NCI-H82 treated with DMSO at 0.1 percent for 48 hours (cell line): ENCODE measurements around the gene SORD.
"Not testable (repeated sequence)": the region's sequence is repeated elsewhere in the genome, so short reads cannot be mapped to it uniquely, and the experiment has no call there.

ENCODE experiments used
- DNase-seq: peaks from one replicate; lab custom pipeline; 2025; ENCODE audit not compliant: unreplicated experiment; lab: John Stamatoyannopoulos, UW

SORD gene

DNA sequence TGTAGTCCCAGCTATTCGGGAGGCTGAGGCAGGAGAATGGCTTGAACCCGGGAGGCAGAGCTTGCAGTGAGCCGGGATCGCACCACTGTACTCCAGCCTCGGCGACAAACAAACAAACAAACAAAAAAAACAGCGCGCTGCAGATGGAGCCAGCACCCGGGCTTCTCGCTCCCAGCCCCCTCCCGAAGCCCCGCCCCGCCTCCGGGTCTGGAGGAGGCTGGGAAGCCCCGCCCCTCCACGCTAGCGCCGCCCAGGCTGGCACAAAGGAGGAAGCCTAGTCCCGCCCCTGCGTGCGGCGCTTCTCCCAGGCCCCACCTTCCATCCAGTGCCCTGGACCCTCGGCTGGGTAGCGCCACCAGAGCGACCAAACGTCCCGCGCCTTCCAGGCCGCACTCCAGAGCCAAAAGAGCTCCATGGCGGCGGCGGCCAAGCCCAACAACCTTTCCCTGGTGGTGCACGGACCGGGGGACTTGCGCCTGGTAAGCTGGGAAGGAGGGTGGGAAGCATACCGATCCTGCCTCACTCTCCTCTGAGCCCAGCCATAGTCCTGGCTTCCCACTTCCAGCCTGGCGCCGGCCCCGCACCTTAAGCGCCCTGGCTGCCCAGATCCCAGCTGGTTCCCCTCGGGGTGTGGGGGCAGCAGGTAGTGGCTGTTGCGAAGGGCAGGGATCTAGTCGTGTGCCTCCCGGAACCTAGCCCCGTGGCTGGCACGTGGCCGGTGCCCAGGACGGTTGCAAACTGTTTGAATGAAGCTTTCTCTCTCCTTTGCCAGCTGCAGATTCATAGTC, at the start of gene SORD:
Gene SORD, plus strand, starts transcription at position 325 of the 788 bp plus-strand sequence. Its CDS starts 89 bp downstream, at position 414.
- DNase-seq = peak; percentile 65

DNA sequence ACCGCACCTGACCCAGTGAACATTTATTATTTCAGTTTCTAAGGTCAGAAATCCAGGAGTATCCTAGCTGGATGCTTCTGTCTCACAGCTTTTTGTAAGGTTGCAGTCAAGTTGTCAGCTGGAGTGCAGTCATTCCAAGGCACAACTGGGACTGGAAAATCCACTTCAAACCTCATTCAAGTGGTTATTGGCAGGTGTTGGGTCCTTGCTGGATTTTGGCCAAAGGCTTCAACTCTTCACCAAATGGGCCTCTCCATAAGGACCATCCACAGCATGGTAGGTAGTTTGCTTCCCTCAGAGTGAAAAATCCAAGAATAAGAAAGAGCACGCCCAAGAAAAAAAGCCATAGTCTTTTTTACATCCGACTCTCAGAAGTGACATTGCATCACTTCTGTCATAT, 46.8 kb upstream of the SORD start:
- DNase-seq = not testable (repeated sequence)

DNA sequence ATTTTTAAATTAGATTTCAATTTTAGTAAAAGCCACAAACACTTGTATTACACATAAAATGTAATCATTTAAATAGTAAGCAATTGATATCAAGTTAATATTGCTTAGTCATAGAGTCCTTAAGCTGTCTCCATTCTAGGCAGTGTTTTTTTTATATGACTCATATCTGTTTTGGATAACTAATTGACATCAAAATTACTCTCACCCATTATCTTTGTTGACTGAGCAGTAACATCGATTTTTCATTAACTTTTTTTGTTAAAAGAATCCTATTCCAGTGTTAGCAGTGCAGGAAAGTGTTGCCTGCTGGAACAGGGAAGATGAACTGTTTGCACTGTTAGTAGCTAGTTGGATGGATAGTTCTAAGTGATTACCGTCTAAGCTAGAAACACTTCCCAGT, 45.2 kb upstream of the SORD start:
- DNase-seq = not testable (repeated sequence)

DNA sequence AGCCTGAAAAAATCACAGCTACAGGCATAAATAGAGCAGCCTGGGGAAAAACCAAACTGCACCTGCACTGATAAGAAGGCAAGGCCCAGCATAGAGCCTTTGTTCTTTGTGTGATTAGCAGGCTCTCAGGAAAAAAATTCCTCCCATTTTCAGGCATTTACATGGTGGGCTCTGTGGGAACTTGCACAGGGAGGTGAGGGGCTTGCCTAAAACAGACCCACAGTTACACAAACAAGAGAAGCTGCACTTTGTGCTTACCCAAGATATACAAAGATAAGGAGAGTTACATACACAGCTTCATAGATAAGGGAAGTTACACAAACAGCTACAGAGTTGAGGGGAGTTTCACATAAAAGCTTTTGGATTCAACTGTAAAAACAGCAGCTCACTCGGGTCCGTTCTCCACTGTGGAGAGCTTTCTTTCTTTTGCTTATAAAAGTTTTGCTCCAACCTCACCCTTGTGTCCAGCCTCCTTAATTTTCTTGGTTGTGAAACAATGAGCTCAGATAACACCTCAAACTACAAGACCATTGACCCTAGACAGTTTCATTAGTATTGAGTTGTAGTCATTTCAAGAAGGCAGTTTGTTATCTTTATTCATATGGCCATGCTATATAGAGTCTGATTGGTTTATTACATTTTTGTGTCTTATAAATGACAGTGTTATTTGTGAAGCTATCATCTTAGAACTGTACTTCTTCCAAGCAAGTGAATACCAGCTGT, 43.2 kb upstream of the SORD start:
- DNase-seq = not testable (repeated sequence)

DNA sequence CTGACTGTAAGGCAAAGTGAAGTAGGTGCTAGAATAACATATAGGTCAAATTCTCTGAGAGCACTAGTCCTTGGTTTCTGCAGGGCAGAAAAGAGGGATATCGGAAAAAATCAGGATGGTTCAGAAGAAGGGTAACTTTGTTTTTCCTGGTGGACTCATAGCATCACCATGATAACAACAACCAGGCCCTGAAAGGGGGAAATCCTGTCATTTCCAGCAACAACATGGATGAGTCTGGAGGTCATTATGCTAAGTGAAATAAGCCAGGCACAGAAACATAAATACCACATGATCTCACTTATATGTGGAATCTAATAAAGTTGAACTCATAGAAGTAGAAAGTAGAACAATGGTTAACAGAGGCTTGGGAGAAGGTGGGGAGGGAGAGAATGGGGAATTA, 38.9 kb upstream of the SORD start:
- not testable (repeated sequence) for DNase-seq

DNA sequence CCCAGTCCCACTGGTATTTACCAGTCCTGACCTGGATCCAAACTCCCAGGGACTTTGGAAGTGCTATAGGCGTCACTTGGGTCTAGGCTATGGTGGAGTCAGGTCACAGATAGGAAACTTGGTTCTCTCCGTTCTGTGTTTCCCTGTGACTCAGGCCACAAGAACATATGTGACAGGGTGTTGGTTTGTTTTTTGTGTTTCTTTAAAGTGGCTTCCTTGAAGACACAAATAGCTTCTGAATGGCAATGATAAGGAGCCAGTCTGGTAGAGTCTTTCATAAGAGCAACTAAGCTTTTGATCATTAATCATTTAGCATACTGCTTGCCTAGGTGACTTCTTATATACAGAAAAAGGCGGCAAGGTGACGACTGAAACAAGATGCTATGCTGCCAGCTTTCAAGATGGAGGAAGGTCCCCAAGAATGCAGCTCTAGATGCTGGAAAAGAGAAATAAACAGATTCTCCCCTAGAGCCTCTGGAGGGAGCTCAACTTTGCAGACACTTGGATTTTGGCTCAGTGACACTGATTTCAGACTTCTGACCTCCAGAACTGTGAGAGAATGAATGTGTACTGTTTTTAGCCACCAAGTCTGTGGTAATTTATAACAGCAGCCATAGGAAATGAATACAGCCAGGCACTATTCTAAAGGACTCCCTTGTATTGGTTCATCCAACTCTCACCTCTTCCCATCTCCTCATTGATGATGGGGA, 36.5 kb upstream of the SORD start:
- DNase-seq = not testable (repeated sequence)

DNA sequence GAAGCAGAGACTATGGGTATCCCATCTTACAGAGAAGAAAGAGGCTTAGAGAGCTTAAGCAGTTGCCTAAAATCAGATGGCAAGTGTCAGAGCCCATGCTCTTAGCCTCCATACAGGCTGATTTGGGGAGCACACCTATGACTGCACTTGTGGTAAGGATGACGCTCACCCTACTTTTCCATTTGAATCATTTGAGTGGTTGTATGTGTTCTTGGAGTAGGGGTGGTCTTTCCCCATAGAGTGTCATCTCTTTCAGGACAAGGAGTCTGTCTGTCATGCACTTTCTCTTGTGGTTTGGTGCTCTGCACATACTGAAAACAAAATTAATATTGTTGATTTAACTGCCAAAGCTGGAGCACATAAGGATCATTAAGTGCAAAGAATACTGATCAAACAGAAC, 35.3 kb upstream of the SORD start:
- not testable (repeated sequence) for DNase-seq

DNA sequence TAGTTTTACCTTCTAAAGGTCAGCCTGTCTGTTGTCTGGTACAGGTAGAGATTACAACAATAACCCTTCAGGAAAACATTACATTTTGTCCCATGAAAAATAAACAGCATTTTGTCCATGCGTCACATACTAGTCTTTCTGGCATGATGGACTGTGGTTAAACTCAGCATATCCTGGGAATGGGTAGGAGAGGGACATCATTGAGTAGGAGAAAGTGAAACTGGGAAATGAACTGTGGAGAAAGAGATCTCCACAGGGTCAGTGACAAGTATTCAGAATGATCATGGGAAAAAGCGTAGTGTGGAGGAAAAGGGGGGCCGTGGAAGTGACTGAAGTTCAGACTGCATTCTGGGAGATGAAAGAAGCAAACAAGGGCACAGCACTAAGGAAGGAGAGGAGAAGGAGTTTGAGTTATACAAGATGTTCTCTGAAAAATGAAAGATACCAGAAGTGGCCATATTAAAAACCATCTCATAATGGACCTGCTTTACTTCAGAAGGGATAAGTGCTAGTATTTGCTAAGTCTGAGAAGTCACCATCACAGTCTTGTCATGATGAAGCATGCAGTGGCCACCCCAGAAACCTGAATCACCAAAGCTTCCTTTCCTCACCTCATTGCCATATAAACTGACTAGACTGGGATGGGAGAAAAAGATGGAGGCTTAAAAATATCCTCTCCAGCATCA, 34.7 kb upstream of the SORD start:
- not testable (repeated sequence) for DNase-seq

DNA sequence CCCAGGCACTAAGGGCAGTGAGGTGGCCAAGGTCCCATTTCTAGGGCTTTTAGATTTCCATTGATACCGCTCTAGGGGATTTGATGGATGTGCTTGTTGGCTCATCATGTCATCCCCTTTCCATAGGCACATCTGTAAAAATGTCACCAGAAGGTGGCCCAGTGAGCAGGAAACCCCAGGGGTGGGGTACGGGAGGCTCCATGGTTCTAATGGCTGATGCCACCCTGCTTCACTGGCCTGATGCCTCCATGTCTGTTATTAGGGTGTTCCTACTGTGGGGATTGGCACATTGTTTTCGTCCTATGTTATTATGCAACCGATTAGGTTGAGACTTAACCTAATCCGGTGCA, 34.1 kb upstream of the SORD start:
- not testable (repeated sequence) for DNase-seq

DNA sequence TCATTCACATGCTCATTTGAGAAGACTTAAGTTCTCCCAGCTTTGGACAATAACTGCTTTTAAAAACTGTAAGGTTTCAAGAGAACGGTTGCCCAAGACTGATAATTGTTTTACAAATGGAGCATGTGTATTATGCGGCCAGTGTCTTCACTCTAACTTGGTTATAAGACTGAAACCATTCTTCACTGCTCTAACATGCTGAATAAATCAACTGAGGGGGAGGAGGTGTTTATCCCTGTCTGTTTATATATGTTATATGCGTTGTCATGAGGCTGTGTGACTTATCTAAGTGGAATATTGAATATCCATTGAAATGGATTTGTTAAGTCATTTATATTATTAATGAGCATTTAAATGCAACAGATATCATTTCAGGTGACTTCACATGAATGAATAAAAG, 25.4 kb upstream of the SORD start:
- DNase-seq = not testable (repeated sequence)

DNA sequence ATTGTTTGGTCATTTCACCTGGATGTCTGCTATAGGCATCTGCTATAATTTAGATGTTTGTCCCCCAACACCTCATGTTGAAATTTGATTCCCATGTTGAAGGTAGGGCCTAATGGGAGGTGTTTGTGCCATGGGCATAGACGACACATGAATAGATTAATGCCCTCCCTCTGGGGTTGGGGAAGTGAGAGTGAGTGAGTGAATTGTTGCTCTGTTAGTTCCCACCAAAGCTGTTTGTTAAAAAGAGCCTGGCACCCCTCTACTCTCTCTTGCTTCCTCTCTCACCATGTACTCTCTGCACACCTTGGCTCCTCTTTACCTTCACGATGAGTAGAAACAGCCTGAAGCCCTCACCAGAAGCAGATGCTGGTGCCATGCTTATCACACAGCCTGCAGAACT, 23.9 kb upstream of the SORD start:
- DNase-seq = no peak

DNA sequence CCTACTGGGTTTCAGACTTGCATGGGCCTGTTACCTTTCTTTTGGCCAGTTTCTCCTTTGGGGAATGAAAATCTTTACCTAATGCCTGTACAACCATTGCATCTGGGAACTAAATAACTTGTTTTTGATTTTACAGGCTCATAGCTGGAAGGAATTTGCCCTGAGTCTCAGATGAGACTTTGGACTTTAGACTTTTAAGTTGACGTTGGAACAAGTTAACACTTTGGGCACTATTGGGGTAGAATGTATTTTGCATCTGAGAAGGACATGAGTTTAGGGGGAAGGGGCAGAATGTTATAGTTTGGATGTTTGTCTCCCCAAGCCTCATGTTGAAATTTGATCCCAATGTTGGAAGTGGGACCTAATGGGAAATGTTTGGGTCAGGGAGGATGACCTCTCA, 21.8 kb upstream of the SORD start:
- not testable (repeated sequence) for DNase-seq

DNA sequence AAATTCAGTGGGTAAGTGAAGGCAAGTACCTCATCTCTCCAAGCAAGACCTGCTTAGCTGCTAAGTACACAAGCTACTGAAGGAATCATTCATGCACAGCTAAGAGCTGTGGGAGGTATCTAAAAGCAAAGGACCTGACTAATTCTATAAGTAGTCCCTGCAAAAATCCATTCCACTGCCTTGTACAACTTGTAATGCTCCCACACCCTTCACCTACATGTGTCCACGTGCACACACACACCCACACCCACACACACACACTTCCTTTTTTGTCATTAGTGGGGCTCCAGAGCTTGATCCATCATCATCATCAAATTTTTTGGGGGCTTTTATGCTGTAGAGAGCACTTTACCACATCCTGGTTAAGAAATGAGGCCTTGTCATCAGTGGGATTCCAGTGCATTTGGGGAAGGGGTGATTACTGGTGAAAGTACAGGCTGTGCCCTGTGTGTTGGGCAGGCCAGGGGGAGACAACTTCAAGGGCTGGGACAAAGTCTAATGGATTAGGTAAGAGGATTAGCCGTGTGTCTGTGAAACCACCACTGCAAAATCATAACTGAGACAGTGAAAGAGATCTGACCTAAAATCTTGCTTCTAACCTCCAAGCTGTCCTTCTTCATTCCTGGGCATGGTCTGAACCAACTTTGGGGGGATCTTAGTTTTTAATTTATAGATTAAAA, 19.1 kb upstream of the SORD start:
- peak; percentile 1 for DNase-seq

DNA sequence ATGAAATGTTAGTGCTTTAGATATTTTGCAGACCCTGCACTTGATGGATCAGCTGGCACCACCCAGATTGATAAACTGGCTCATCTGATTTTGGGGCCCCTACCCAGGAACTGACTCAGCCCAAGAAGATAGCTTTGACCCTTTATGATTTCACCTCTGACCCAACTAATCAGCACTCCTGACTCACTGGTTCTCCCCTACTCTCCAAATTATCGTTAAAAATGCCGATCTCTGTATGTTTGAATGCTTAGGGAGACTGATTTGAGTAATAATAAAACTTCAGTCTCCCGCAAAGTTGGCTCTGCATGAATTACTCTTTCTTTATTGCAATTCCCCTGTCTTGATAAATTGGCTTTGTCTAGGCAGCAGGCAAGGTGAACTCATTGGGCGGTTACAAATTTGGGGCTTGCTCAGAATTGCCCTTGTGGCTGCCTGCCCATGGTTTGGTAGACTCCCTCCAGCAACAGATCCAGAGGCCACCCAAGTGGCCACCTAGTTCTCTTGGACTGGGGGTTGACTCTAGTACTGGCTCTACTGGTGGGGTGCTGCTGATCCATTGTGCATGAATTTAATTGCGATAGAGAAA, 18.3 kb upstream of the SORD start:
- not testable (repeated sequence) for DNase-seq

DNA sequence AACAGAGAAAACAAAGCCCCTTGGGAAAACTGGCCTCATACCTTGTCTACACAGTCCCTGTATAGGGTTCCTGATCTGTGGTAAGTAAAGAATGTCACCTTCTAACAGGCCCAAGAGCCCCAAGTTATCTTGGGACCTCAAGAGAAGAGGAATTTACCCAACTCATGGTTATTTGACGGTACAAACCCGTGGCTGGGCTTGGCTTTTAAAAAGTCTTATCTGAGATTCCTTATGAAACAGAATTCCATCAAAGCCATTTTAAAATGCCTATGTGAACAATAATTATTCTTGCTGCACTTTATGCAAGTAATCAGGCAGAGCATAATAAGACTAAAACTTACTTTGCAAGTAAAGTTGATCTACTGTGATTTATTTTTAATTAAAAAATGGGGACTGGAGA, 13.9 kb upstream of the SORD start:
- no peak for DNase-seq

DNA sequence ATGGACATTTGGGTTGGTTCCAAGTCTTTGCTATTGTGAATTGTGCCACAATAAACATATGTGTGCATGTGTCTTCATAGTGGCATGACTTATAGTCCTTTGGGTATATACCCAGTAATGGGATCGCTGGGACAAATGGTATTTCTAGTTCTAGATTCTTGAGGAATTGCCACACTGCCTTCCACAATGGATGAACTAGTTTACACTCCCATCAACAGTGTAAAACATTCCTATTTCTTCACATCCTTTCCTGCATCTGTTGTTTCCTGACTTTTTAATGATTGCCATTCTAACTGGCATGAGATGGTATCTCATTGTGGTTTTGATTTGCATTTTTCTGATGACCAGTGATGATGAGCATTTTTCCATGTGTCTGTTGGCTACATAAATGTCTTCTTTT, 7.9 kb upstream of the SORD start:
- not testable (repeated sequence) for DNase-seq

DNA sequence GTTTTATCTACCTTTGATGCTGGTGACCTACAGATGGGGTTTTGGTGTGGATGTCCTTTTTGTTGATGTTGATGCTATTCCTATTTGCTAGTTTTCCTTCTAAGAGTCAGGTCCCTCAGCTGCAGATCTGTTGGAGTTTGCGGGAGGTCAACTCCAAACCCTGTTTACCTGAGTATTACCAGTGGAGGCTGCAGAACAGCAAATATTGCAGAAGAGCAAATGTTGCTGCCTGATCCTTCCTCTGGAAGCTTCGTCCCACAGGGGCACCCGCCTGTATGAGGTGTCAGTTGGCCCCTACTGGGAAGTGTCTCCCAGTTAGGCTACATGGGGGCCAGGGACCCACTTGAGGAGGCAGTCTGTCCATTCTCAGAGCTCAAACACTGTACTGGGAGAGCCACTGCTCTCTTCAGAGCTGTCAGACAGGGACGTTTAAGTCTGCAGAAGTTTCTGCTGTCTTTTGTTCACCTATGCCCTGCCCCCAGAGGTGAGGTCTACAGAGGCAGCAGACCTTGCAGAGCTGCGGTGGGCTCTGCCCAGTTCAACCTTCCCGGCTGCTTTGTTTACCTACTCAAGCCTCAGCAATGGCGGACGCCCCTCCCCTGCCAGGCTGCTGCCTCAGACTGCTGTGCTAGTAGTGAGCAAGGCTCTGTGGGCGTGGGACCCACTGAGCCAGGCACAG, 2.6 kb upstream of the SORD start:
- not testable (repeated sequence) for DNase-seq

DNA sequence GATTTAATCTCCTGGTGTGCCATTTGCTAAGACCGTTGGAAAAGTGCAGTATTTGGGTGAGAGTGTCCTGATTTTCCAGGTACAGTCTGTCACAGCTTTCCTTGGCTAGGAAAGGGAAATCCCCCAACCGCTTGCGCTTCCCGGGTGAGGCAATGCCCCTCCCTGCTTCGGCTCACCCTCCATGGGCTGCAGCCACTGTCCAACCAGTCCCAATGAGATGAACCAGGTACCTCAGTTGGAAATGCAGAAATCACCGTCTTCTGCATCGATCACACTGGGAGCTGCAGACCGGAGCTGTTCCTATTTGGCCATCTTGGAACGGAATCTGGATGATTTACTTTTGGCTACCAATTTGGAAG, 2.1 kb upstream of the SORD start:
- DNase-seq = not testable (repeated sequence)

DNA sequence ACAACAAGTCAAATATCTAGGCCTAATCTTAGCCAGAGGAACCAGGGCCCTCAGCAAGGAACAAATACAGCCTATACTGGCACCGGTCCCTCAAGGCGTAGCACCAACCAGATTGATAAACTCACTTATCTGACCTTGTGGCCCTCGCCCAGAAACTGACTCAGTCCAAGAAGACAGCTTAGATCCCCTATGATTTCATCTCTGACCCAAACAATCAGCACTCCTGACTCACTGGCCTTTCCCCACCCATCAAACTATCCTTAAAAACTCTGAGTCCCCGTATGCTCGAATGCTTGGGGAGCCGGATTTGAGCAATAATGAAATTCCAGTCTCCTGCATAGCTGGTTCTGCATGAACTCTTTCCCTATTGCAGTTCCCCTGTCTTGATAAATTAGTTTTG, 1.6 kb upstream of the SORD start:
- no peak for DNase-seq
